Transverse colon (tissue), 4 donors: ENCODE data around the gene TPPP.

Source experiments
- EP300 ChIP-seq: sonication (generic); formaldehyde crosslinking; IDR thresholded peaks from one replicate; pipeline ENCODE4 v1.6.1; 2017; ENCODE audit warnings: antibody characterized with exemption, low read depth
- POLR2AphosphoS5 ChIP-seq, 3 donors: sonication (generic); formaldehyde crosslinking; IDR thresholded peaks; one replicate each; pipeline ENCODE4 v1.6.1; 2016; ENCODE audit warnings: antibody characterized with exemption in 3 of 3
- TF ChIP-seq, protein P1 (sequence below), 5 experiments: fragments of 200-600 bp in 3 of 5; fragments of 450-650 bp in 2 of 5; sonication (generic) in 3 of 5; IDR thresholded peaks; 1 replicate in 2 of 5; 2 replicates in 3 of 5; pipeline ENCODE4 v1.5.1; 2016 to 2017; ENCODE audit warnings: antibody characterized with exemption in 5 of 5, inconsistent platforms in 3 of 5, mild to moderate bottlenecking in 2 of 5, moderate library complexity in 1 of 5

GRCh38 chr5:673831-674629 lies 19.1 kb downstream of the TPPP start:
- TF ChIP-seq, protein P1, sequence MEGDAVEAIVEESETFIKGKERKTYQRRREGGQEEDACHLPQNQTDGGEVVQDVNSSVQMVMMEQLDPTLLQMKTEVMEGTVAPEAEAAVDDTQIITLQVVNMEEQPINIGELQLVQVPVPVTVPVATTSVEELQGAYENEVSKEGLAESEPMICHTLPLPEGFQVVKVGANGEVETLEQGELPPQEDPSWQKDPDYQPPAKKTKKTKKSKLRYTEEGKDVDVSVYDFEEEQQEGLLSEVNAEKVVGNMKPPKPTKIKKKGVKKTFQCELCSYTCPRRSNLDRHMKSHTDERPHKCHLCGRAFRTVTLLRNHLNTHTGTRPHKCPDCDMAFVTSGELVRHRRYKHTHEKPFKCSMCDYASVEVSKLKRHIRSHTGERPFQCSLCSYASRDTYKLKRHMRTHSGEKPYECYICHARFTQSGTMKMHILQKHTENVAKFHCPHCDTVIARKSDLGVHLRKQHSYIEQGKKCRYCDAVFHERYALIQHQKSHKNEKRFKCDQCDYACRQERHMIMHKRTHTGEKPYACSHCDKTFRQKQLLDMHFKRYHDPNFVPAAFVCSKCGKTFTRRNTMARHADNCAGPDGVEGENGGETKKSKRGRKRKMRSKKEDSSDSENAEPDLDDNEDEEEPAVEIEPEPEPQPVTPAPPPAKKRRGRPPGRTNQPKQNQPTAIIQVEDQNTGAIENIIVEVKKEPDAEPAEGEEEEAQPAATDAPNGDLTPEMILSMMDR (IDR thresholded peaks at IDR 0.05): peak in 1 of 5 experiments; percentile 8
- TF ChIP-seq EP300 (no peak), POLR2AphosphoS5 (IDR thresholded peaks at IDR 0.05) (no peak)
